Tibial nerve (tissue), 3 donors: ENCODE results near the gene MC3R.

Experiments used
- EP300 ChIP-seq, 2 donors: sonication (generic); formaldehyde crosslinking; IDR thresholded peaks; one replicate each; pipeline ENCODE4 v1.6.1; 2017; ENCODE audit warnings: antibody characterized with exemption in 2 of 2, mild to moderate bottlenecking in 1 of 2
- POLR2A ChIP-seq, 2 donors: fragments of 450-650 bp; IDR thresholded peaks; one replicate each; pipeline ENCODE4 v1.6.1; 2017; ENCODE audit warnings: antibody characterized with exemption in 2 of 2, mild to moderate bottlenecking in 2 of 2, moderate library complexity in 2 of 2

GRCh38 chr20:56222201-56222600 is 26.3 kb upstream of the MC3R start:
- TF ChIP-seq EP300 (IDR thresholded peaks at IDR 0.05) (no peak), POLR2A (IDR thresholded peaks at IDR 0.05) (no peak)
